ENCODE data around the gene ID3. TPM values are rescaled to one million over a fixed set of nuclear protein-coding genes. Genes with fewer than 3 reads are reported as not detected.

The ID3 gene
- total RNA-seq, 1 donor = 32.4 TPM

GRCh38 chr1:23533246-23534023, 25.9 kb downstream of the ID3 start:
- H3K4me3 ChIP-seq (ENCODE audit: low read depth, low read length) = no peak overlapping the region
- TF ChIP-seq, protein P1, sequence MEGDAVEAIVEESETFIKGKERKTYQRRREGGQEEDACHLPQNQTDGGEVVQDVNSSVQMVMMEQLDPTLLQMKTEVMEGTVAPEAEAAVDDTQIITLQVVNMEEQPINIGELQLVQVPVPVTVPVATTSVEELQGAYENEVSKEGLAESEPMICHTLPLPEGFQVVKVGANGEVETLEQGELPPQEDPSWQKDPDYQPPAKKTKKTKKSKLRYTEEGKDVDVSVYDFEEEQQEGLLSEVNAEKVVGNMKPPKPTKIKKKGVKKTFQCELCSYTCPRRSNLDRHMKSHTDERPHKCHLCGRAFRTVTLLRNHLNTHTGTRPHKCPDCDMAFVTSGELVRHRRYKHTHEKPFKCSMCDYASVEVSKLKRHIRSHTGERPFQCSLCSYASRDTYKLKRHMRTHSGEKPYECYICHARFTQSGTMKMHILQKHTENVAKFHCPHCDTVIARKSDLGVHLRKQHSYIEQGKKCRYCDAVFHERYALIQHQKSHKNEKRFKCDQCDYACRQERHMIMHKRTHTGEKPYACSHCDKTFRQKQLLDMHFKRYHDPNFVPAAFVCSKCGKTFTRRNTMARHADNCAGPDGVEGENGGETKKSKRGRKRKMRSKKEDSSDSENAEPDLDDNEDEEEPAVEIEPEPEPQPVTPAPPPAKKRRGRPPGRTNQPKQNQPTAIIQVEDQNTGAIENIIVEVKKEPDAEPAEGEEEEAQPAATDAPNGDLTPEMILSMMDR (IDR thresholded peaks at IDR 0.05; ENCODE audit: insufficient read depth, low read depth, low read length) = no peak
- DNase-seq (ENCODE audit: low read depth) = no peak

DNA sequence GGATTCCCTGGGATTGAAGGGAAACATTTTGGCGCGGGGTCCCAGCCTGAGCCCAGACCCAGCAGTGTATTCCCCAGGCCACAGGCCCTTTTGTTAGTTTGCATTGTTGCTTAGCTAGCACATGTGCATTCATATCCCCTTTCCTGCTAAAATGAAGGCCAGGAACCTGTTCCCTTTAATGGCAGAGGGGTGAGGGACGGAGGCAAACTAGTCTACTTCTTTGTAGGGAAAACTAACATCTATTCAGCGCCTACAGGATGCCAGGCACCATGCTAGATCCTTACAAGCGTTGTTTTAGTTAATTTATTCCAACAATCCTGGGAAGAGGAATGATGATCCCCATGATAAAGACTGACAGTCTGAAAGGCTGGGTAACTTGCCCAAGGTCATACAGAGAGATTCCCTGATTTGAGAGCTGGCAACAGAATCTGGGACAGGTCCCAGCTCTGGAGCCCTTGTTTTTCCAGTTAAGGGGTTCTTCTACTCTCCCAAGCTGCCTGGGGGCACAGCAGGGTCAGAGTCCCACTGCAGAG, 27.7 kb downstream of the ID3 start:
- H3K4me3 ChIP-seq (ENCODE audit: low read depth, low read length) = no peak overlapping the region
- TF ChIP-seq, protein P1 (IDR thresholded peaks at IDR 0.05; ENCODE audit: insufficient read depth, low read depth, low read length) = no peak

GRCh38 chr1:23530747-23531561, 28.3 kb downstream of the ID3 start, which contains the start of gene E2F2:
Gene E2F2, minus strand, starts transcription at chr1:23531233. Its CDS starts 440 bp downstream, at chr1:23530793.
- TF ChIP-seq, protein P1 (IDR thresholded peaks at IDR 0.05; ENCODE audit: insufficient read depth, low read depth, low read length) = peak; percentile 16
- H3K4me3 ChIP-seq (ENCODE audit: low read depth, low read length) = peak within 1 kb of the TSS; percentile 65
- DNase-seq (ENCODE audit: low read depth) = peak; percentile 91

More for the DNA sequence above, 27.7 kb downstream of the ID3 start:
- DNase-seq (ENCODE audit: low read depth) = no peak

GRCh38 chr1:23530087-23530746, 29.1 kb downstream of the ID3 start:
- peak overlapping the region; percentile 65 for H3K4me3 ChIP-seq (ENCODE audit: low read depth, low read length)
- TF ChIP-seq, protein P1 (IDR thresholded peaks at IDR 0.05; ENCODE audit: insufficient read depth, low read depth, low read length) = no peak
- DNase-seq (ENCODE audit: low read depth) = no peak

DNA sequence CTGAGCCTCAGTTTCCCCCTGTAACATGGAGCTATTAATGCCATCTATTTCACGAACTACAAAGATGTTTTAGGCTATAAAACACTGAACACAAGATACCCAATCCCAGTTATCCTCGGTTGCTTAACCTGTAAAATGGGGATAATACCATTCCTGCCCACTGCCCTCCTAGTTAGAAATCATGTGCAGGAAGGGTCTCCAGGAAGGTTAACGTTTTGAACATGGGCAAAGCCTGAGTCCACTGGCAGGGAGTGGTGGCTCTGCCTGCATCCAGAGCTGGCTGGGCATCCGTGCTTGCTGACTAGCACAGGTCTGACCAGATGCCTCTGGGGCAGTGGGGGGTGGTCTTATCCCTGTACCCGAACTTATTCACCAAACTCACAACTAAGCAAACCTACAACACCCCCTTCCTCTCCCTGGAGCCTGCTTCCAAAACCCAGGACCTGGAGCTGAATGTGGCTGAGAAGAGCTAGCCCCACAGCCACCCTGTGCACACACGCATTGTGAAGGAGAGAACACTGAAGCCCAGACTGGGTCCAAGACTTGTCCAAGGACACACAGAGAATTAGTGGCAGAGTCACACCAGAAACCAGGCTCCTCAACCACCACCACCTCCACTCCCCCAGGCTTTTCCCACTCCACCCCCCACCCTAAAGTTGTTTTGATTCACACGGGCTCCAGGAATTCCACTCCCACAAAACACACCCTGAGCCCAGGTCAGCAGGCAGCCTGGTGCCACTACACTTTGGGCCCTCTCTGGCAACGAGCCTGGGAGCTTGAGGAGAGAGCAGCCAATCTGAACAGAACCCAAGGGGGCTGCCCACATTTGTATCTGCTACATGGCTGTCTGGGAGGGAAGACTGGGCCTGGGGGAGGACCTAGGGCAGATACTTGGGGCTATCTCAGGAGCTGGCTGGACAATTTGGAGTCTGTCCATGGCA, 29.9 kb downstream of the ID3 start:
- TF ChIP-seq, protein P1 (IDR thresholded peaks at IDR 0.05; ENCODE audit: insufficient read depth, low read depth, low read length) = no peak
- no peak for DNase-seq (ENCODE audit: low read depth)
- H3K4me3 ChIP-seq (ENCODE audit: low read depth, low read length) = peak overlapping the region; percentile 65

Measured in fibroblast of villous mesenchyme (primary cell).